WERI-Rb-1 (cell line): Measurements from ENCODE around the gene ADGRE2.
"Not testable (repeated sequence)": the region's sequence is repeated elsewhere in the genome, so short reads cannot be mapped to it uniquely, and the experiment has no call there.

Source experiments
- DNase-seq: peaks from one replicate; pipeline ENCODE4 v3.0.0-alpha.2; 2020
- H3K27ac ChIP-seq: fragments of 250-450 bp; sonication (Bioruptor Pico); 2 replicates; pipeline ENCODE4 v1.5.1; 2020; ENCODE audit warnings: mild to moderate bottlenecking, moderate library complexity
- H3K27me3 ChIP-seq: fragments of 250-450 bp; sonication (Bioruptor Pico); 2 replicates; pipeline ENCODE4 v1.5.1; 2021; ENCODE audit warnings: mild to moderate bottlenecking, low read depth, moderate library complexity; ENCODE audit not compliant: insufficient read depth, severe bottlenecking
- H3K36me3 ChIP-seq: fragments of 250-450 bp; sonication (Bioruptor Pico); 2 replicates; pipeline ENCODE4 v1.5.1; 2020; ENCODE audit warnings: mild to moderate bottlenecking, moderate library complexity
- H3K4me3 ChIP-seq: 2 replicates; pipeline ENCODE4 v1.5.1; 2011; ENCODE audit warnings: low read depth, mild to moderate bottlenecking, control low read depth, low read length
- H3K9me3 ChIP-seq: fragments of 250-450 bp; sonication (Bioruptor Pico); 2 replicates; pipeline ENCODE4 v1.5.1; 2021; ENCODE audit warnings: mild to moderate bottlenecking, moderate library complexity; ENCODE audit not compliant: severe bottlenecking
- CTCF ChIP-seq: IDR thresholded peaks from 2 replicates; pipeline ENCODE4 v1.5.1; 2011; ENCODE audit warnings: low read depth, mild to moderate bottlenecking, control low read depth, inconsistent platforms, low read length

The ADGRE2 gene

GRCh38 chr19:14778110-14778845 lies at the start of gene ADGRE2:
TSS of gene ADGRE2 (minus strand) at chr19:14778560. CDS start at chr19:14776756, 1,804 bp downstream.
- H3K9me3 ChIP-seq, DNase-seq, H3K36me3 ChIP-seq, H3K27ac ChIP-seq, H3K4me3 ChIP-seq: not testable (repeated sequence)
- peaks cover 62% of the 10 kb centered on the region for H3K27me3 ChIP-seq

- no peak overlapping the region for H3K27ac ChIP-seq
- H3K4me3 ChIP-seq: no peak overlapping the region
- no peak for DNase-seq
- H3K27me3 ChIP-seq: peaks cover 65% of the 10 kb centered on the region
- TF ChIP-seq CTCF: no peak
- H3K36me3 ChIP-seq: no peaks in the 10 kb centered on the region
- no peaks in the 10 kb centered on the region for H3K9me3 ChIP-seq
These were observed 47.6 kb upstream of the ADGRE2 start for GRCh38 chr19:14826006-14826405.

- Histone ChIP-seq H3K36me3 (no peaks in the 10 kb centered on the region), H3K4me3 (no peak overlapping the region), H3K27ac (no peak overlapping the region), H3K9me3 (no peaks in the 10 kb centered on the region), H3K27me3 (peaks cover 58% of the 10 kb centered on the region)
- TF ChIP-seq CTCF: no peak
- DNase-seq: no peak
These were observed 43.6 kb upstream of the ADGRE2 start for GRCh38 chr19:14821937-14822336.

GRCh38 chr19:14818588-14818987 lies 40.2 kb upstream of the ADGRE2 start:
- TF ChIP-seq CTCF: no peak
- H3K27ac ChIP-seq: no peak overlapping the region
- peaks cover 60% of the 10 kb centered on the region for H3K27me3 ChIP-seq
- no peak for DNase-seq
- H3K4me3 ChIP-seq: no peak overlapping the region
- no peaks in the 10 kb centered on the region for H3K36me3 ChIP-seq
- no peaks in the 10 kb centered on the region for H3K9me3 ChIP-seq

- H3K27ac ChIP-seq: no peak overlapping the region
- no peak for DNase-seq
- H3K9me3 ChIP-seq: no peaks in the 10 kb centered on the region
- H3K27me3 ChIP-seq: peaks cover 67% of the 10 kb centered on the region
- H3K36me3 ChIP-seq: no peaks in the 10 kb centered on the region
- H3K4me3 ChIP-seq: no peak overlapping the region
- no peak for TF ChIP-seq CTCF
These were observed 38.7 kb upstream of the ADGRE2 start for GRCh38 chr19:14817052-14817451.

- no peak for DNase-seq
These were observed 36.8 kb upstream of the ADGRE2 start for GRCh38 chr19:14814982-14815652.

More at GRCh38 chr19:14814982-14815652, 36.8 kb upstream of the ADGRE2 start:
- H3K9me3 ChIP-seq: no peaks in the 10 kb centered on the region
- H3K4me3 ChIP-seq: no peak overlapping the region
- H3K36me3 ChIP-seq: no peaks in the 10 kb centered on the region
- TF ChIP-seq CTCF: no peak
- peaks cover 74% of the 10 kb centered on the region for H3K27me3 ChIP-seq
- H3K27ac ChIP-seq: no peak overlapping the region
